GM21515 (cell line): ENCODE data around the gene KLK14.

Source experiments
- ATAC-seq: cut with Tn5 transposase; IDR thresholded peaks from one replicate; pipeline ENCODE4 v1.9.1; 2021; ENCODE audit not compliant: unreplicated experiment

The KLK14 gene

GRCh38 chr19:51082611-51083010, at the start of gene KLK14:
KLK14 (minus strand) TSS chr19:51082887; CDS start chr19:51082614, 273 bp downstream.
- no peak for ATAC-seq

- ATAC-seq, result no peak
Measured at GRCh38 chr19:51131780-51132680, 49.3 kb upstream of the KLK14 start.

GRCh38 chr19:51129716-51130115, 47.0 kb upstream of the KLK14 start:
- no peak for ATAC-seq

- no peak for ATAC-seq
Measured at GRCh38 chr19:51128227-51128626, 45.5 kb upstream of the KLK14 start.

GRCh38 chr19:51127755-51128154, 45.1 kb upstream of the KLK14 start:
- ATAC-seq, result no peak

GRCh38 chr19:51127032-51127431, 44.3 kb upstream of the KLK14 start:
- ATAC-seq, result no peak

- ATAC-seq, result no peak
Measured at GRCh38 chr19:51125421-51126075, 42.9 kb upstream of the KLK14 start.

GRCh38 chr19:51124729-51125128, 42.0 kb upstream of the KLK14 start, which contains the start of gene SIGLEC9:
SIGLEC9 (plus strand) TSS chr19:51124906; CDS start chr19:51124975, 69 bp downstream.
- no peak for ATAC-seq

GRCh38 chr19:51124216-51124615, 41.5 kb upstream of the KLK14 start:
- no peak for ATAC-seq

- no peak for ATAC-seq
Measured at GRCh38 chr19:51123802-51124201, 41.1 kb upstream of the KLK14 start.

GRCh38 chr19:51123381-51123800, 40.7 kb upstream of the KLK14 start:
- no peak for ATAC-seq

- ATAC-seq, result no peak
Measured at GRCh38 chr19:51122112-51122981, 39.7 kb upstream of the KLK14 start.

- no peak for ATAC-seq
Measured at GRCh38 chr19:51121257-51121656, 38.6 kb upstream of the KLK14 start.

- ATAC-seq, result no peak
Measured at GRCh38 chr19:51120160-51120559, 37.5 kb upstream of the KLK14 start.

- ATAC-seq, result no peak
Measured at GRCh38 chr19:51119611-51120010, 36.9 kb upstream of the KLK14 start.

- no peak for ATAC-seq
Measured at GRCh38 chr19:51119101-51119500, 36.4 kb upstream of the KLK14 start.

- ATAC-seq, result no peak
Measured at GRCh38 chr19:51116736-51117286, 34.1 kb upstream of the KLK14 start.

- no peak for ATAC-seq
Measured at GRCh38 chr19:51114087-51114729, 31.5 kb upstream of the KLK14 start.

- ATAC-seq, result no peak
Measured at GRCh38 chr19:51111606-51112005, 28.9 kb upstream of the KLK14 start.

- ATAC-seq, result no peak
Measured at GRCh38 chr19:51110666-51110971, 27.9 kb upstream of the KLK14 start.

GRCh38 chr19:51108805-51109146, 26.1 kb upstream of the KLK14 start:
- peak; percentile 38 for ATAC-seq
